Measurements from ENCODE around the gene TBC1D14.

- TF ChIP-seq CTCF (IDR thresholded peaks at IDR 0.05), result no peak
- TF ChIP-seq POLR2A (IDR thresholded peaks at IDR 0.05), result no peak
Measured at GRCh38 chr4:7054106-7054880, 144.7 kb downstream of the TBC1D14 start.
